GM06990 (cell line): ENCODE results near the gene KCNC1.

Experiments used
- DNase-seq: peaks from one replicate; pipeline ENCODE4 v3.0.0-alpha.2; 2011; ENCODE audit not compliant: insufficient read length; ENCODE audit errors: extremely low read depth
- H3K27me3 ChIP-seq: replicated peaks from 2 replicates; pipeline ENCODE4 v1.6.0; 2011; ENCODE audit warnings: low read length; ENCODE audit not compliant: control insufficient read depth, insufficient read depth
- H3K36me3 ChIP-seq: 2 replicates; pipeline ENCODE4 v1.5.1; 2011; ENCODE audit warnings: low read length; ENCODE audit not compliant: control insufficient read depth, insufficient read depth
- H3K4me3 ChIP-seq: replicated peaks from 2 replicates; pipeline ENCODE4 v1.5.1; 2011; ENCODE audit warnings: low read depth, mild to moderate bottlenecking, control low read depth, low read length
- CTCF ChIP-seq: IDR thresholded peaks from 2 replicates; pipeline ENCODE4 v1.5.1; 2011; ENCODE audit warnings: low read length, control low read depth, mild to moderate bottlenecking, inconsistent platforms; ENCODE audit not compliant: insufficient read depth, poor library complexity, severe bottlenecking

KCNC1 gene

DNA sequence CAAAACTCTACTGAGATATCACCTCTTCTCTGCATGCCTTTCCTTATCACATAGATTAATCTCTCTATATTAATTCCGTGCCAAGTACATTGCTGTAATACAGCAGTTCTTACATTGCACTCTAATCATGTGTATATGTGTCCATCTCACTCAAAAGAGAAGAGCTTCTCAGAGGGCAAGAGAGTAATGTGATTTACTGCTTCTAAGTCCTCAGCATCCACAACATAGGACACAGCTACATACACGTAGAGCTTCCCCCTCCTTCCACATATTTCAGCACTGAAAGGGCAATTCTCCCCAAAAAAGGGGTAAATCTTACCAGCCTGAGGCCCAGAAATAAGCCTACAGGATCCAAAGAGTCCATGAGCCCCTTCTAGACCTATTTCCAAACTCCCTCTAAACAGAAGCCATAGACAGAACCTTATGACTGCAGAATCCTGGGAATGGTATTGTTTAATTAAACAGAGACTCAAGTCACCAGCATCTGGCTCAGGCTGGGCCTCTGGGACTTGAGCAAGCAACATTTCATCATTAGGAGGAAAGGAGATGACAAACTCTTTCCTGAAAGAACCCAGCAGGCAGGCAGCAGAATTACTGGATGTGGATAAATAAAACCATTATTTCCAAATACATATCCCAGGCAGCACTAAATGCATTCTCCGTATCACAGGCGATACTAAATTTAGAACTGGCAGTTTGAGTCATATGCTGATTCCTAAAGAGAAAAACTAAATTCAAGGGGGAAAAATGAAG lies 87.2 kb downstream of the KCNC1 start:
- no peaks in the 10 kb centered on the region for H3K36me3 ChIP-seq
- no peak overlapping the region for H3K4me3 ChIP-seq
- no peak for TF ChIP-seq CTCF
- H3K27me3 ChIP-seq = no peaks in the 10 kb centered on the region
- no peak for DNase-seq

DNA sequence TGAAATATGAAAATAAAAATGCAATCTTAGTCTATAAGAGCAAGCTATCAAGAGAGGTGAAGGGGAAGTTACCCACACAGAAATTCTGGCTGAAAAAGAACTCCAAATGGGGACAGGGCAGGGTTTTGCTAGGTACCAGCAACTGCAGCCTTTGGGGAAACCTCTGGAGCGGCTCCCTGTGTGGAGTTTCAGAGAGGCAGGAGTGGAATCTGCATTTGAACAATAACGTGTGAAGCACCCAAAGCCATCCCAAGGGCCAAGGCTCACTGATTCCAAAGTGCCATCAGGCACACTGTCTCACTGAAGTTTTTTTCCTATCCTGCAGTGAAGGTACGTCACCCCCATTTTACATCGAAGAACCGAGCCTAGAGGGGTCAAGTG lies 87.8 kb downstream of the KCNC1 start:
- TF ChIP-seq CTCF = no peak
- DNase-seq = no peak
- H3K4me3 ChIP-seq = no peak overlapping the region
- H3K27me3 ChIP-seq = no peaks in the 10 kb centered on the region
- H3K36me3 ChIP-seq = no peaks in the 10 kb centered on the region

DNA sequence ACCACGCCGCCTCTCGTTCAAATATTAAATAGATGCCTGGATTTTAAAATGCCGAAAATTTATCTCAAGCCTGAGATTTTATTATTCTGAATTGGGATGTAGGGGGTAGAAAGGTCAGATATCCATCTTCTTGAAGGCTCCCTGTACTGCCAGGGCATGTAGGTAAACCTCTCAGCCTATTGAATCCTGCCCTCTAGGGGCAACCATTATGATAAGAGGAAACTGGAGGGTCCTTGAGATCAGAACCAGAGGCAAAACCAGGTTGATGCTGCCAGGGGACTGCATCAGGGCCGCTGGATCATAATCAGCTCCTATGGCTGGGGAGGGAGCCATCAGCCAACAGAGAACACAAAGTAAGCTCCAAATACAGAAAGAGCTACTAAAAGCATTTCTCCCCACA lies 92.4 kb downstream of the KCNC1 start:
- no peak for DNase-seq
- Histone ChIP-seq H3K4me3 (no peak overlapping the region), H3K27me3 (no peaks in the 10 kb centered on the region), H3K36me3 (no peaks in the 10 kb centered on the region)
- TF ChIP-seq CTCF = no peak

- TF ChIP-seq CTCF = no peak
- Histone ChIP-seq H3K27me3 (no peaks in the 10 kb centered on the region), H3K36me3 (no peaks in the 10 kb centered on the region), H3K4me3 (no peak overlapping the region)
- DNase-seq = no peak
Measured at GRCh38 chr11:17828311-17828751, 93.8 kb downstream of the KCNC1 start.

DNA sequence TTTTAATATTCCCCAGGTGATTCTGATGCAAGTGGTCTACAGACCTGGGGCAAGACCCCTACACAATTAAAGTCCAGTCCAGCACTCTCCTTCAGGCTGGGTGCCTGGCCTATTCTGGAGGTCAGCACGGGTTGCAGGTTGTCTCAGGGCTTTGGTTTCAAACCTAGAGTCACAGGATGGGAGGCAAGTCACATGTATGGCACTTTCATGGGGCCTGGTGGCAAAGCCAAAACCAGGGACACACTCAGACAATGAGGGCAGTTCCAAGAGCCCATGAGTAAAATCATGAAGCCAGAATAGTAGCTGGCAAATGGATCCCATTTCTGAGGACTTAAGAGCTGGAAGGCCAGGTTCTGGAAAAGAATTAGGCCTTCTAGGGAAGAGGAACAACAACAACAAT lies 96.6 kb downstream of the KCNC1 start:
- Histone ChIP-seq H3K36me3 (no peaks in the 10 kb centered on the region), H3K4me3 (no peak overlapping the region), H3K27me3 (no peaks in the 10 kb centered on the region)
- TF ChIP-seq CTCF = no peak
- DNase-seq = no peak

DNA sequence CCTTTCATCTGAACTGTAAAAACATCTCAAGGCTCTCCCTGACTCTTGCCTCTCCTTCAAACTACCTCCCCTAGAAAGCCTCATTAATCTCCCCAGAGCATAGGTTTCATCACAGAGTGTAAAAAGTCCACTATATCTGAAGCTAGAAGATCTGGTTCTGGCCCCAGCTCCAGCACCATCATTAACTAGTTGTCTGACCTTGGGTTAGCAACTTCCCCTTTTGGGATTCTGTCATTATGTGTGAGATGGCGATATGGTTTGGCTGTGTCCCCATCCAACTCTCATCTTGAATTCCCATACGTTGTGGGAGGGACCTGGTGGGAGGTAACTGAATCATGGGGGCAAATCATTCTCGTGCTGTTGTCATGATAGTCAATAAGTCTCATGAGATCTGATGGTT lies 97.3 kb downstream of the KCNC1 start:
- no peak for TF ChIP-seq CTCF
- no peak overlapping the region for H3K4me3 ChIP-seq
- H3K36me3 ChIP-seq = no peaks in the 10 kb centered on the region
- no peaks in the 10 kb centered on the region for H3K27me3 ChIP-seq
- no peak for DNase-seq
